Vagina (tissue), 2 donors: ENCODE measurements around the gene ADAMTS12. TPM values are rescaled to one million over a fixed set of nuclear protein-coding genes. Genes with fewer than 3 reads are reported as not detected.

Experiments used
- DNase-seq, 2 donors: peaks; one replicate each; pipeline ENCODE4 v3.0.0-alpha.2; 2017; ENCODE audit errors: extremely low spot score in 2 of 2
- H3K27ac ChIP-seq: fragments of 200-600 bp; sonication (generic); one replicate; pipeline ENCODE4 v1.5.1; 2019
- H3K27me3 ChIP-seq: fragments of 200-600 bp; sonication (generic); one replicate; pipeline ENCODE4 v1.5.1; 2019
- H3K36me3 ChIP-seq, 2 donors: fragments of 200-600 bp; sonication (generic); one replicate each; pipeline ENCODE4 v1.5.1; 2017 to 2019
- H3K4me1 ChIP-seq: fragments of 200-600 bp; sonication (generic); one replicate; pipeline ENCODE4 v1.5.1; 2019
- H3K4me3 ChIP-seq, 2 donors: fragments of 200-600 bp; sonication (generic); 1 replicate in 1 of 2; 2 replicates in 1 of 2; pipeline ENCODE4 v1.5.1; 2016 to 2019
- H3K9me3 ChIP-seq: fragments of 200-600 bp; sonication (generic); one replicate; pipeline ENCODE4 v1.5.1; 2019
- POLR2A ChIP-seq, 2 donors: fragments of 450-650 bp; IDR thresholded peaks; one replicate each; pipeline ENCODE4 v1.6.1; 2017; ENCODE audit warnings: antibody characterized with exemption in 2 of 2, mild to moderate bottlenecking in 2 of 2, moderate library complexity in 2 of 2
- POLR2AphosphoS5 ChIP-seq, 2 donors: sonication (generic); formaldehyde crosslinking; IDR thresholded peaks; one replicate each; pipeline ENCODE4 v1.9.0; 2017; ENCODE audit warnings: antibody characterized with exemption in 2 of 2, mild to moderate bottlenecking in 2 of 2, low read depth in 1 of 2; ENCODE audit not compliant: insufficient read depth in 1 of 2
- intact Hi-C: fragments of 100-400 bp; cut with DNase I; formaldehyde crosslinking; loops from one replicate; pipeline ENCODE4 v1.15.1; 2023
- total RNA-seq: library from RNA; depleted of rRNA; stranded (reverse); fragments of >200 nt; gene quantifications from one replicate; pipeline ENCODE4 v1.2.3, GENCODE V29; 2016
- TF ChIP-seq, protein P1 (sequence below), 3 experiments: fragments of 450-650 bp in 2 of 3; fragments of 200-600 bp in 1 of 3; sonication (generic) in 1 of 3; IDR thresholded peaks; one replicate each; pipeline ENCODE4 v1.5.1; 2017 to 2019; ENCODE audit warnings: antibody characterized with exemption in 3 of 3, mild to moderate bottlenecking in 2 of 3, moderate library complexity in 2 of 3

The ADAMTS12 gene
- total RNA-seq, 1 donor from 2014 or later, result 7.6 TPM

DNA sequence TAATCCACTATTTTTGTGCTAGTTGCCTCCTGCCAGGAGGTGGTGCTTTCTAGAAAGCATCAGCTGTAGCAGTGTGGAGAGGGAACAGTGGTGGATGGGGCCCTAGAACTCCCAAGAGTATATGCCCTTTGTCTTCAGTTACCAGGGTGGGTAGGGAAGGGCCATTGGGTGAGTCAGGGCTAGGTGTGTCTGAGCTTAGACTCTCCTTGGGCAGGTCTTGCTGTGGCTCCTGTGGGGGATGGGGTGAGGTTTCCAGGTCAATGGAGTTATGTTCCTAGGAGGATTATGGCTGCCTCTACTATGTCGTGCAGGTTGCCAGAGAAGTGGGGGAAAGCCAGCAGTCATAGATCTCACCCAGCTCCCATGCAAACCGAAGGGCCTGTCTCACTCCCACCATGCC, 11.3 kb upstream of the ADAMTS12 start:
- Histone ChIP-seq H3K9me3 (no peaks in the 10 kb centered on the region), H3K27me3 (no peaks in the 10 kb centered on the region), H3K27ac (no peak overlapping the region), H3K4me1 (no peaks in the 10 kb centered on the region), H3K36me3 (no peaks in the 10 kb centered on the region), H3K4me3 (no peak overlapping the region)
- DNase-seq, result no peak
- intact Hi-C loops, result no loop called here
- no peak for TF ChIP-seq POLR2AphosphoS5 (IDR thresholded peaks at IDR 0.05; ENCODE audit: insufficient read depth in 1 of 2, low read depth in 1 of 2)
- TF ChIP-seq, protein P1, sequence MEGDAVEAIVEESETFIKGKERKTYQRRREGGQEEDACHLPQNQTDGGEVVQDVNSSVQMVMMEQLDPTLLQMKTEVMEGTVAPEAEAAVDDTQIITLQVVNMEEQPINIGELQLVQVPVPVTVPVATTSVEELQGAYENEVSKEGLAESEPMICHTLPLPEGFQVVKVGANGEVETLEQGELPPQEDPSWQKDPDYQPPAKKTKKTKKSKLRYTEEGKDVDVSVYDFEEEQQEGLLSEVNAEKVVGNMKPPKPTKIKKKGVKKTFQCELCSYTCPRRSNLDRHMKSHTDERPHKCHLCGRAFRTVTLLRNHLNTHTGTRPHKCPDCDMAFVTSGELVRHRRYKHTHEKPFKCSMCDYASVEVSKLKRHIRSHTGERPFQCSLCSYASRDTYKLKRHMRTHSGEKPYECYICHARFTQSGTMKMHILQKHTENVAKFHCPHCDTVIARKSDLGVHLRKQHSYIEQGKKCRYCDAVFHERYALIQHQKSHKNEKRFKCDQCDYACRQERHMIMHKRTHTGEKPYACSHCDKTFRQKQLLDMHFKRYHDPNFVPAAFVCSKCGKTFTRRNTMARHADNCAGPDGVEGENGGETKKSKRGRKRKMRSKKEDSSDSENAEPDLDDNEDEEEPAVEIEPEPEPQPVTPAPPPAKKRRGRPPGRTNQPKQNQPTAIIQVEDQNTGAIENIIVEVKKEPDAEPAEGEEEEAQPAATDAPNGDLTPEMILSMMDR (IDR thresholded peaks at IDR 0.05), result no peak
- no peak for TF ChIP-seq POLR2A (IDR thresholded peaks at IDR 0.05)

DNA sequence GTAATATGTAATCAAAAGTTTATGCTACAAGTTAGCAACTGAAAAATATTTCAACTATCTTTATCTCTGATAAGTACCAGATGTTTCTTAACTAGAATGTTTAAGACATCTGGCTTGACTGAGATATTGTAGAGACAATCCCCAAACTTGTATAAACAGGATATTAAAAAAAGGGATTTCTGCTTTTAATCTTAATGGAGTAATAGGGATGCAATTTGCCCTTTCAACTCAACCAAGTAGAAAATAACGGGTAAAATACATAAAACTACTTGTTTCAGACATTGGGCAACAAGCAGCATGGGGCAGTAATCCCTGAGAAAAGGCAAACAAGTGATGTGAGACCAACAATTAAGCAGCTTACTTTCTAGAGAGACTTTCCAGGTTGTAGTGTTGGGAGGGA, 9.4 kb upstream of the ADAMTS12 start:
- H3K27me3 ChIP-seq, result no peaks in the 10 kb centered on the region
- TF ChIP-seq, protein P1 (IDR thresholded peaks at IDR 0.05), result no peak
- TF ChIP-seq POLR2A (IDR thresholded peaks at IDR 0.05), result no peak
- no peak for TF ChIP-seq POLR2AphosphoS5 (IDR thresholded peaks at IDR 0.05; ENCODE audit: insufficient read depth in 1 of 2, low read depth in 1 of 2)
- H3K36me3 ChIP-seq, result no peaks in the 10 kb centered on the region
- H3K4me1 ChIP-seq, result no peaks in the 10 kb centered on the region
- intact Hi-C loops, result no loop called here
- H3K9me3 ChIP-seq, result no peaks in the 10 kb centered on the region
- H3K27ac ChIP-seq, result no peak overlapping the region
- no peak for DNase-seq
- no peak overlapping the region for H3K4me3 ChIP-seq

DNA sequence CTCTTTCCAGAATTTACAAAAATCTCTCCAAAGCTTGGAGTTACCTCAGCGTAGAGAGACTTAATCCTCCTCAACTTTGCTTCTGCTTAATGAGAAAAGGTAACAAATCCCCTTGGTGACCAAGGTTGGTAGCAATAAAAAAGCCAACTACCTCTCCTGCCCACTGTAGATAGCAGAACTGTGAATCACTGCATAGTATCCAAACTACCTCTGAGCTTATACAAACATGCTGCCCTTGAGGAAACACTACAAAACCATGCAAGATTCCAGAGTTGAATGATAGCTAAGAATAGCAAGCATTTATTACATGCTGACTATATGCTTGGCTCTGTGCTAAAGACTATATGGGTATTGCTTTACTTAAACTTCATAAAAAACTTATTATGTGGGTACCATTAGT, 2.8 kb upstream of the ADAMTS12 start:
- H3K36me3 ChIP-seq, result no peaks in the 10 kb centered on the region
- no peak for TF ChIP-seq POLR2A (IDR thresholded peaks at IDR 0.05)
- TF ChIP-seq, protein P1 (IDR thresholded peaks at IDR 0.05), result no peak
- TF ChIP-seq POLR2AphosphoS5 (IDR thresholded peaks at IDR 0.05; ENCODE audit: insufficient read depth in 1 of 2, low read depth in 1 of 2), result no peak
- no peak overlapping the region for H3K27ac ChIP-seq
- no peaks in the 10 kb centered on the region for H3K27me3 ChIP-seq
- no peaks in the 10 kb centered on the region for H3K9me3 ChIP-seq
- DNase-seq, result no peak
- H3K4me1 ChIP-seq, result peaks cover 8% of the 10 kb centered on the region
- no peak overlapping the region for H3K4me3 ChIP-seq
- intact Hi-C loops, result loop anchor here (5.0 kb wide), 1 partner anchor 37 kb away; no protein-coding TSS in a partner anchor

DNA sequence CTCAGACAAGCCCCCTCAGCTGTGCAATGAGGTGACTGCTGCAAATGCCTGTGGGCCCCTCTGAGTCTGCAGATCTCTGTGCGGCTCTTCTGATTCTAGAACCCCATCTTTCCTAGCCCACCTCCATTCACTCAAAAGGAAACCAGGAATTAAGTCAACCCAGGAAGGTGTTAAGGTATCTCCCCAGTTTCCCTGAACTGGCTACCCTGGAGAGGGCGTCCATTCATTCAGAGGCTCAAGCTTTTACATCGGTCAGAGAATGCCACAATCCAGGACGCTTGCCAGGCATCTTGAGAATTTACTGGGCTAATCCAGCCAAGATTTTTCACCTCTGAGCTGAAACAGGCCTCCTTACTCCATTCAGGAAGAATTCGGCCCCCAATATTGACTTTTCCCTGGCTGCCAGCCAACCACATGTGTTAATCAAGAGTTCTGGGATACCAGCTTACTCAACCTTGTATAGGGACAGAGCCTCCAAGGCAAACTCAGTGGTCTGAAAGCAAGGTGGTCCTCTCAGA, 889 bp upstream of the ADAMTS12 start:
- Histone ChIP-seq H3K4me3 (peak overlapping the region; percentile 39 to 47), H3K4me1 (peaks cover 8% of the 10 kb centered on the region), H3K9me3 (no peaks in the 10 kb centered on the region), H3K36me3 (no peaks in the 10 kb centered on the region), H3K27me3 (no peaks in the 10 kb centered on the region), H3K27ac (peak overlapping the region; percentile 48)
- DNase-seq, result no peak
- intact Hi-C loops, result loop anchor here (5.0 kb wide), 1 partner anchor 35 kb away; no protein-coding TSS in a partner anchor
- no peak for TF ChIP-seq POLR2AphosphoS5 (IDR thresholded peaks at IDR 0.05; ENCODE audit: insufficient read depth in 1 of 2, low read depth in 1 of 2)
- no peak for TF ChIP-seq POLR2A (IDR thresholded peaks at IDR 0.05)
- TF ChIP-seq, protein P1 (IDR thresholded peaks at IDR 0.05), result no peak

DNA sequence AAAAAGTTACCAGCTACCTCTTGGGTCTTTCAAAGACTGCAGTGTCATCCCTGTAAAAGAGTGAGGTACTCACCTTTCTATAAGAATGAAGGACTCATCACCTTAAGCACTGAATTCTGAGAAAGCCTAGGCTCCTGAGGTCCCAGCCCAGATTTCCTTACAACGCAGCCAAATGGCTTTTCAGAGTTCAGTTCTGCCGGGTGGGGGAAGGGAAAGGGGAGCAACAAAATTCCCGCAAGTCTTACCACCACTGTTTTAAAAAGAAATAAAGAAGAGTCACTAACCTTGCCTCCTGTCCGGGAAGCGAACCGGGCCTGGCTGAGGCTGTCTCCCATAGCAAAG, 373 bp downstream of the ADAMTS12 start:
- no peak for DNase-seq
- TF ChIP-seq, protein P1 (IDR thresholded peaks at IDR 0.05), result no peak
- TF ChIP-seq POLR2A (IDR thresholded peaks at IDR 0.05) (no peak), POLR2AphosphoS5 (IDR thresholded peaks at IDR 0.05; ENCODE audit: insufficient read depth in 1 of 2, low read depth in 1 of 2) (no peak)
- Histone ChIP-seq H3K27me3 (no peaks in the 10 kb centered on the region), H3K9me3 (no peaks in the 10 kb centered on the region), H3K36me3 (no peaks in the 10 kb centered on the region), H3K4me3 (peak overlapping the region; percentile 39 to 47), H3K27ac (peak overlapping the region; percentile 48), H3K4me1 (peaks cover 8% of the 10 kb centered on the region)
- intact Hi-C loops, result loop anchor here (5.0 kb wide), 1 partner anchor 34 kb away; no protein-coding TSS in a partner anchor
